IMR-90 (cell line): ENCODE results near the gene RNF144B. TPM values are rescaled to one million over a fixed set of nuclear protein-coding genes. Genes with fewer than 3 reads are reported as not detected.

ENCODE experiments used
- ATAC-seq: fragments of 200-7000 bp; cut with Tn5 transposase; 2 replicates; pipeline ENCODE4 v1.9.1; 2020; ENCODE audit warnings: low read depth, mild to moderate bottlenecking, moderate library complexity
- BruUV-seq: library from RNA; stranded (reverse); fragments of 400-500 nt; replicated peaks from 2 replicates; lab custom pipeline; 2021; lab: Mats Ljungman, UMichigan
- CTCF ChIA-PET: fragments of 300-600 bp; formaldehyde crosslinking; extraction: SDS; loops from one replicate; lab custom pipeline; 2021; ENCODE audit warnings: antibody characterized with exemption; lab: Yijun Ruan, JAX
- POLR2A ChIA-PET: fragments of 300-600 bp; sonication (Branson Sonifier 250); formaldehyde crosslinking; loops from one replicate; lab custom pipeline; 2022; ENCODE audit warnings: antibody characterized with exemption; ENCODE audit not compliant: unreplicated experiment; lab: Charles Lee
- DNase-seq: peaks from one replicate; pipeline ENCODE4 v3.0.0; 2013
- H2AFZ ChIP-seq: replicated peaks from 2 replicates; pipeline ENCODE3; 2013; ENCODE audit warnings: low read length, mild to moderate bottlenecking; ENCODE audit not compliant: poor library complexity
- H2AK5ac ChIP-seq: 2 replicates; pipeline ENCODE4 v1.6.1; 2013; ENCODE audit warnings: low read depth, low read length, inconsistent platforms
- H2AK9ac ChIP-seq: replicated peaks from 2 replicates; pipeline ENCODE3; 2013; ENCODE audit warnings: mild to moderate bottlenecking, low read depth, low read length, moderate library complexity; ENCODE audit not compliant: poor library complexity
- H2BK120ac ChIP-seq: 2 replicates; pipeline ENCODE4 v1.6.1; 2013; ENCODE audit warnings: low read depth, low read length, inconsistent platforms
- H2BK15ac ChIP-seq: 3 replicates; pipeline ENCODE4 v1.6.1; 2013; ENCODE audit warnings: low read depth, low read length, inconsistent platforms
- H2BK20ac ChIP-seq: 2 replicates; pipeline ENCODE4 v1.6.1; 2013; ENCODE audit warnings: low read depth, mild to moderate bottlenecking, inconsistent platforms, low read length, moderate library complexity
- H2BK5ac ChIP-seq: 2 replicates; pipeline ENCODE4 v1.6.1; 2013; ENCODE audit warnings: mild to moderate bottlenecking, low read depth, low read length, inconsistent platforms; ENCODE audit not compliant: poor library complexity, severe bottlenecking
- H3K14ac ChIP-seq: replicated peaks from 2 replicates; pipeline ENCODE4 v1.6.1; 2013; ENCODE audit warnings: low read depth, low read length, inconsistent platforms
- H3K18ac ChIP-seq: 2 replicates; pipeline ENCODE4 v1.6.1; 2013; ENCODE audit warnings: low read depth, low read length, control low read depth
- H3K23ac ChIP-seq: 2 replicates; pipeline ENCODE4 v1.6.1; 2013; ENCODE audit warnings: low read depth, low read length, inconsistent platforms
- H3K27ac ChIP-seq: 2 replicates; pipeline ENCODE4 v1.5.1; 2013; ENCODE audit warnings: mild to moderate bottlenecking, control low read depth, low read length; ENCODE audit not compliant: insufficient read depth
- H3K27me3 ChIP-seq: 2 replicates; pipeline ENCODE4 v1.6.1; 2013; ENCODE audit warnings: low read length; ENCODE audit not compliant: control insufficient read depth, insufficient read depth
- H3K36me3 ChIP-seq: 2 replicates; pipeline ENCODE4 v1.6.1; 2013; ENCODE audit warnings: low read length, mixed read lengths; ENCODE audit not compliant: control insufficient read depth, insufficient read depth
- H3K4ac ChIP-seq: 2 replicates; pipeline ENCODE4 v1.6.1; 2013; ENCODE audit warnings: low read depth, low read length, inconsistent platforms
- H3K4me1 ChIP-seq: 2 replicates; pipeline ENCODE4 v1.6.1; 2013; ENCODE audit warnings: low read length, mixed read lengths; ENCODE audit not compliant: control insufficient read depth, insufficient read depth
- H3K4me2 ChIP-seq: 2 replicates; pipeline ENCODE4 v1.6.1; 2013; ENCODE audit warnings: low read depth, mild to moderate bottlenecking, control low read depth, low read length, moderate library complexity
- H3K4me3 ChIP-seq: 2 replicates; pipeline ENCODE4 v1.5.1; 2013; ENCODE audit warnings: low read depth, mild to moderate bottlenecking, control low read depth, low read length, moderate library complexity; ENCODE audit not compliant: insufficient read depth
- H3K56ac ChIP-seq: 2 replicates; pipeline ENCODE4 v1.6.1; 2013; ENCODE audit warnings: low read length, inconsistent platforms; ENCODE audit not compliant: insufficient read depth; ENCODE audit errors: extremely low read depth
- H3K79me1 ChIP-seq, 2 experiments: 2 replicates each; pipeline ENCODE4 v1.6.1; 2013; ENCODE audit warnings: low read length in 2 of 2, inconsistent platforms in 1 of 2, low read depth in 1 of 2
- H3K9ac ChIP-seq: 2 replicates; pipeline ENCODE4 v1.6.1; 2013; ENCODE audit warnings: low read depth, low read length, control low read depth
- H3K9me1 ChIP-seq: 2 replicates; pipeline ENCODE4 v1.6.1; 2013; ENCODE audit warnings: low read length, inconsistent platforms; ENCODE audit not compliant: insufficient read depth
- H3K9me3 ChIP-seq: 2 replicates; pipeline ENCODE4 v1.6.1; 2013; ENCODE audit warnings: low read length; ENCODE audit not compliant: control insufficient read depth, insufficient read depth
- H4K20me1 ChIP-seq: 2 replicates; pipeline ENCODE4 v1.6.1; 2013; ENCODE audit warnings: low read length, inconsistent platforms; ENCODE audit not compliant: insufficient read depth
- H4K5ac ChIP-seq: 2 replicates; pipeline ENCODE4 v1.6.1; 2013; ENCODE audit warnings: mild to moderate bottlenecking, low read depth, low read length, control low read depth
- H4K8ac ChIP-seq, 2 experiments: 2 replicates each; pipeline ENCODE4 v1.6.1; 2013; ENCODE audit warnings: low read depth in 2 of 2, low read length in 2 of 2, control low read depth in 1 of 2, inconsistent platforms in 1 of 2
- H4K91ac ChIP-seq: 2 replicates; pipeline ENCODE4 v1.6.1; 2013; ENCODE audit warnings: low read depth, low read length, inconsistent platforms; ENCODE audit not compliant: insufficient read depth
- BHLHE40 ChIP-seq: fragments of 150-350 bp; IDR thresholded peaks from 2 replicates; pipeline ENCODE4 v1.6.1; 2016; ENCODE audit warnings: mild to moderate bottlenecking, low read depth, low read length
- CHD1 ChIP-seq: IDR thresholded peaks from 2 replicates; pipeline ENCODE4 v1.6.1; 2012; ENCODE audit warnings: low read depth, low read length, improper control_type of control experiment
- FOS ChIP-seq: fragments of 150-350 bp; IDR thresholded peaks from 2 replicates; pipeline ENCODE4 v1.6.1; 2016; ENCODE audit warnings: low read depth, low read length
- MAFK ChIP-seq: IDR thresholded peaks from 2 replicates; pipeline ENCODE4 v1.6.1; 2012; ENCODE audit warnings: low read depth, low read length, improper control_type of control experiment
- MXI1 ChIP-seq: IDR thresholded peaks from 2 replicates; pipeline ENCODE4 v1.6.1; 2012; ENCODE audit warnings: low read depth, mild to moderate bottlenecking, low read length, moderate library complexity, borderline replicate concordance
- NFE2L2 ChIP-seq: fragments of 150-350 bp; IDR thresholded peaks from 2 replicates; pipeline ENCODE4 v1.6.1; 2016; ENCODE audit warnings: low read depth, mild to moderate bottlenecking, low read length
- POLR2A ChIP-seq: IDR thresholded peaks from 2 replicates; pipeline ENCODE4 v1.6.1; 2012; ENCODE audit warnings: mild to moderate bottlenecking, low read depth, low read length
- RAD21 ChIP-seq: IDR thresholded peaks from 2 replicates; pipeline ENCODE4 v1.6.1; 2012; ENCODE audit warnings: low read length, improper control_type of control experiment
- RCOR1 ChIP-seq: IDR thresholded peaks from 2 replicates; pipeline ENCODE4 v1.6.1; 2012; ENCODE audit warnings: mild to moderate bottlenecking, low read length, improper control_type of control experiment; ENCODE audit not compliant: insufficient replicate concordance
- RFX5 ChIP-seq: IDR thresholded peaks from 2 replicates; pipeline ENCODE4 v1.8.0; 2012; ENCODE audit warnings: low read depth, mild to moderate bottlenecking, low read length, moderate library complexity
- SMC3 ChIP-seq: fragments of 150-350 bp; IDR thresholded peaks from 2 replicates; pipeline ENCODE4 v1.6.1; 2016; ENCODE audit warnings: low read depth, mild to moderate bottlenecking, antibody characterized with exemption, low read length, moderate library complexity
- WGBS, 2 experiments: methylation state at CpG; one replicate each; pipeline versions ENCODE4 v1.1.5 to v1.1.7; 2013; ENCODE audit warnings: missing lambda C conversion rate in 2 of 2; ENCODE audit not compliant: insufficient read length in 1 of 2; ENCODE audit errors: extremely low coverage in 2 of 2; 5-methylcytosine and 5-hydroxymethylcytosine counted together
- dilution Hi-C: fragments of 300-500 bp; cut with HindIII; formaldehyde crosslinking; loops from one replicate; pipeline ENCODE4 v1.14.3; 2018; ENCODE audit warnings: low sequenced_read_pairs; ENCODE audit not compliant: unreplicated experiment
- in situ Hi-C: fragments of 300-500 bp; cut with MboI; formaldehyde crosslinking; loops from 3 replicates; pipeline ENCODE4 v1.14.3; 2019; ENCODE audit warnings: low sequenced_read_pairs, inconsistent platforms, mixed read lengths
- intact Hi-C: fragments of 100-400 bp; cut with micrococcal nuclease; formaldehyde crosslinking; loops from 2 replicates; pipeline ENCODE4 v1.10.0; 2022
- polyA plus RNA-seq, 3 experiments: library from polyadenylated mRNA; depleted of rRNA; stranded (reverse); fragments of >200 nt; gene quantifications; 2 replicates each; pipeline ENCODE4 v1.2.3, GENCODE V29; 2012; ENCODE audit warnings: low replicate concordance in 1 of 3
- total RNA-seq: library from RNA; depleted of rRNA; stranded (reverse); fragments of >200 nt; gene quantifications from 2 replicates; pipeline ENCODE4 v1.2.3, GENCODE V29; 2012
- TF ChIP-seq, protein P1 (sequence below): conservative IDR thresholded peaks from 2 replicates; pipeline ENCODE4 v1.5.1; 2012; ENCODE audit warnings: mild to moderate bottlenecking, low read depth, low read length, improper control_type of control experiment
- TF ChIP-seq, protein P2 (sequence below): fragments of 150-350 bp; IDR thresholded peaks from 2 replicates; pipeline ENCODE4 v1.6.1; 2017; ENCODE audit warnings: mild to moderate bottlenecking, antibody characterized with exemption, low read length, low read depth

The RNF144B gene
- total and polyA plus RNA-seq, 2 of the 4 experiments (the other 2 are of a cell fraction): 0.44 to 2.7 TPM

DNA sequence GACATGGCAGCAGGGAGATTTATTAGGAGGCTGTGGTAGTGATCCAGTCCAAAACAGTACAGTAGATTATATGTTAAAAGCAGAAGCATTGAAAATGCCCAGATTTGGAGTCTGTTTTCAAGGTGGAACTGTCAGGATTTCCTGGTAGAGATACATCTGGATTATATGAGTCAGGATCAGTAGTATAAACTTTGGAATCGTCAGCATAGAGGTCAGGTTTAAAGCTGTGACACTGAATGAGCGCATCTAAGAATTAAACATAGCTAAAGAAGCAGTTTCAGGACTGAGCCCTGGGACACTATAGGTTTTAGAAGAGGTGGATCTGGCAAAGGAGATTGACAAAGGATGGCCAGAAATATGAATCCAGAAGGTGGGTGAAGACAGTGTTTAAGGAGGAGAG lies 60.4 kb downstream of the RNF144B start:
- no peak overlapping the region for H3K4me3 ChIP-seq
- H4K91ac ChIP-seq: no peak overlapping the region
- WGBS, 2 experiments: no CpG with 5 or more reads among the region's 2 CpGs
- no peak overlapping the region for H2BK15ac ChIP-seq
- in situ Hi-C loops: no loop called here
- no peak overlapping the region for H3K56ac ChIP-seq
- H3K27me3 ChIP-seq: no peaks in the 10 kb centered on the region
- no peaks in the 10 kb centered on the region for H3K9me3 ChIP-seq
- H2AK5ac ChIP-seq: no peak overlapping the region
- no peak overlapping the region for H3K18ac ChIP-seq
- no peaks in the 10 kb centered on the region for H3K36me3 ChIP-seq
- H3K4me1 ChIP-seq: no peaks in the 10 kb centered on the region; the same call in 1 of the 2 replicates
- no peak overlapping the region for H2AFZ ChIP-seq
- H3K9ac ChIP-seq: no peak overlapping the region
- DNase-seq: peak; percentile 74
- H3K79me1 ChIP-seq: no peaks in the 10 kb centered on the region
- H2BK20ac ChIP-seq: no peak overlapping the region
- H2BK120ac ChIP-seq: no peak overlapping the region
- H3K9me1 ChIP-seq: no peaks in the 10 kb centered on the region
- H2BK5ac ChIP-seq: no peak overlapping the region
- no peak overlapping the region for H3K27ac ChIP-seq
- no peak overlapping the region for H3K23ac ChIP-seq
- dilution Hi-C loops: no loop called here
- no peak overlapping the region for H3K4ac ChIP-seq
- H4K8ac ChIP-seq: no peak overlapping the region
- H2AK9ac ChIP-seq: no peak overlapping the region
- CTCF ChIA-PET: interaction anchor here (1.2 kb wide), 1 partner anchor 56 kb away, joined by 4 read pairs; no protein-coding TSS in a partner anchor
- no peak overlapping the region for H4K5ac ChIP-seq
- POLR2A ChIA-PET: no interaction called here
- BruUV-seq: no TSS peak
- H4K20me1 ChIP-seq: no peaks in the 10 kb centered on the region
- intact Hi-C loops: no loop called here
- H3K4me2 ChIP-seq: peak overlapping the region; percentile 55; the same call in 1 of the 2 replicates
- no peak overlapping the region for H3K14ac ChIP-seq
- TF ChIP-seq, protein P1, sequence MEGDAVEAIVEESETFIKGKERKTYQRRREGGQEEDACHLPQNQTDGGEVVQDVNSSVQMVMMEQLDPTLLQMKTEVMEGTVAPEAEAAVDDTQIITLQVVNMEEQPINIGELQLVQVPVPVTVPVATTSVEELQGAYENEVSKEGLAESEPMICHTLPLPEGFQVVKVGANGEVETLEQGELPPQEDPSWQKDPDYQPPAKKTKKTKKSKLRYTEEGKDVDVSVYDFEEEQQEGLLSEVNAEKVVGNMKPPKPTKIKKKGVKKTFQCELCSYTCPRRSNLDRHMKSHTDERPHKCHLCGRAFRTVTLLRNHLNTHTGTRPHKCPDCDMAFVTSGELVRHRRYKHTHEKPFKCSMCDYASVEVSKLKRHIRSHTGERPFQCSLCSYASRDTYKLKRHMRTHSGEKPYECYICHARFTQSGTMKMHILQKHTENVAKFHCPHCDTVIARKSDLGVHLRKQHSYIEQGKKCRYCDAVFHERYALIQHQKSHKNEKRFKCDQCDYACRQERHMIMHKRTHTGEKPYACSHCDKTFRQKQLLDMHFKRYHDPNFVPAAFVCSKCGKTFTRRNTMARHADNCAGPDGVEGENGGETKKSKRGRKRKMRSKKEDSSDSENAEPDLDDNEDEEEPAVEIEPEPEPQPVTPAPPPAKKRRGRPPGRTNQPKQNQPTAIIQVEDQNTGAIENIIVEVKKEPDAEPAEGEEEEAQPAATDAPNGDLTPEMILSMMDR: no peak
- TF ChIP-seq SMC3 (no peak), BHLHE40 (no peak), RCOR1 (no peak), POLR2A (no peak), MAFK (no peak), RFX5 (no peak), MXI1 (no peak), RAD21 (no peak), NFE2L2 (no peak), FOS (no peak), CHD1 (no peak)
- TF ChIP-seq, protein P2, sequence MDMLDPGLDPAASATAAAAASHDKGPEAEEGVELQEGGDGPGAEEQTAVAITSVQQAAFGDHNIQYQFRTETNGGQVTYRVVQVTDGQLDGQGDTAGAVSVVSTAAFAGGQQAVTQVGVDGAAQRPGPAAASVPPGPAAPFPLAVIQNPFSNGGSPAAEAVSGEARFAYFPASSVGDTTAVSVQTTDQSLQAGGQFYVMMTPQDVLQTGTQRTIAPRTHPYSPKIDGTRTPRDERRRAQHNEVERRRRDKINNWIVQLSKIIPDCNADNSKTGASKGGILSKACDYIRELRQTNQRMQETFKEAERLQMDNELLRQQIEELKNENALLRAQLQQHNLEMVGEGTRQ: no peak
- peak; percentile 54 for ATAC-seq
